Left hindlimb (tissue), 1 donor: ENCODE data around the gene RARRES1.
A peak's percentile ranks its signal among the peaks of the same experiment; 100 is the strongest.

Source experiments
- DNase-seq: peaks from one replicate; pipeline ENCODE4 v3.0.0-alpha.2; 2018

The RARRES1 gene, protein sequence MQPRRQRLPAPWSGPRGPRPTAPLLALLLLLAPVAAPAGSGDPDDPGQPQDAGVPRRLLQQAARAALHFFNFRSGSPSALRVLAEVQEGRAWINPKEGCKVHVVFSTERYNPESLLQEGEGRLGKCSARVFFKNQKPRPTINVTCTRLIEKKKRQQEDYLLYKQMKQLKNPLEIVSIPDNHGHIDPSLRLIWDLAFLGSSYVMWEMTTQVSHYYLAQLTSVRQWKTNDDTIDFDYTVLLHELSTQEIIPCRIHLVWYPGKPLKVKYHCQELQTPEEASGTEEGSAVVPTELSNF

GRCh38 chr3:158731938-158732855 lies at the start of gene RARRES1:
Gene RARRES1 (minus strand): TSS chr3:158732457. CDS start chr3:158732415, 42 bp downstream.
- DNase-seq, result peak; percentile 72

DNA sequence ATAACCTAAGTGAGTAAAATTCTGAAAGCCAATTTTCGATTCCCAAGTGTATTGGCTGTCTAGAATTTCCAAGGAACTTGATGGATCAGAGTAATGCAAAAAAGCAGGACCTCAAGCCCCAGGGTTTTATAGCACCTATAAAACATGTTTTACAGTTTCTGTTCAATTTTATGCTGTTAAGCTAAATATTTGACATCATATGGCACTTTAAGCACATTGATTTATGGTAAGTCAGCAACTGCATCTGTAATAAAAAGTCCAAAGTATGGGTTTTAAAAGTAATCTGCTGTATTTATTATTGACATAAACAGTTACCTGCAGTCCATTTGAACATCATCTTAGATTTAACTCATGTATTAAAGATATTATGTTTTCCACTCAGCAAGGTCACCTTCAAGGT lies 49.6 kb upstream of the RARRES1 start:
- no peak for DNase-seq

DNA sequence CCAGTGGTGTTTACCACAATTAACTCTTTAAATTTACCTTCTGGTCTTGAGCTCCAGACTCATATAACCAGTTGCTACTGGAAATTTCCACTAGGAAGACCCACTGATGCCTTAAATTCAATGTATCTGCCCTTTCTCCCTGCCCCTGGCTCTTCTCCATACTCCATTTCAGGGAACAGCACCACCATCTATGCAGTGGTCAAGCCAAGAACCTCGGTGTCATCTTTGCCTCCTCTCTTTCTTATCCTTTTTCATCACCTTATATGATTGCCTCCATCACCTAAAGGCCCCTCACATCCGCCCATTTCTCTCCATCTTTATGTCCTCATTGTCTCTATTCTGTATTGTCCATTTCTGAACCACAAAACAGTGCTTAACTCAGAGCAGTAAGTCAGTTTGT lies 48.9 kb upstream of the RARRES1 start:
- DNase-seq, result no peak

DNA sequence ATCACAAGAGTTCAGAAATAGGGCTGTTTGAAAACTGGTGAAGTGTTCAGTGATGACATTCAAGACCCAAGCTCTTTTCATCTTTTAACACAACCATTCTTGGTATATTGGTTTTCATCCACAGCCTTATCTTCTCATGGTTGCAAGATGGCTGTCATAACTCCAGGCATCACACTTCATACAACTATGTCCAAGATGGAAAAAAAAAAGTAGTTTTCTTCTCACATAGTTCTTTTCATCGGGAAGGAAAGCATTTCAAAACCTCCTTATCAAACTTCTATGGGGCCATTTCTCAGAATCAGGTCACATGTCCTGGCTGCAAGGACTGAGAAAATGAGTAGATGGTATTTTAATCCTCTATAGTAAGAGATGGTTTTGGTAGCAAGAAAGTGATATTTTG lies 48.5 kb upstream of the RARRES1 start:
- no peak for DNase-seq

- no peak for DNase-seq
Measured at GRCh38 chr3:158777161-158777873, 45.1 kb upstream of the RARRES1 start.

- DNase-seq, result no peak
Measured at GRCh38 chr3:158776531-158776930, 44.3 kb upstream of the RARRES1 start.

GRCh38 chr3:158775426-158776410 lies 43.5 kb upstream of the RARRES1 start:
- no peak for DNase-seq

DNA sequence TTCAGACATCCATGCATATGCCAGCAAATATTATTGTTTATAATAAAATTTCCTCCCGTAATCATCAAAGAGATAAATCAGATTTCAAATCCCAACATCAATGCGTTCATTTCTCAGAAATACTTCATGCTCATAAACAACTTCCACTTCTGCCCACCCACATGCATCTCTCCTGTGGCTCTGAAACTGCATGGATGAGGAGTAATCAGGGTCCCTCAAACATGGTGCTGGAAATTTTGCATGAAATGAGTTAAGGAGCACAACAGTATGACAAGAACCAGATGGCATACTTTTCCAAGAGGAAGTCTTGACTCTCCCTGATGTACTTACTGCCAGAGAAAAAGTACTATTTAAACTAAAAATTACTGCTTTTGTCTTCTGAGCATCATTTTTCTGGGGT lies 42.7 kb upstream of the RARRES1 start:
- DNase-seq, result no peak

- no peak for DNase-seq
Measured at GRCh38 chr3:158773845-158774830, 41.9 kb upstream of the RARRES1 start.

- DNase-seq, result no peak
Measured at GRCh38 chr3:158773166-158773565, 40.9 kb upstream of the RARRES1 start.

DNA sequence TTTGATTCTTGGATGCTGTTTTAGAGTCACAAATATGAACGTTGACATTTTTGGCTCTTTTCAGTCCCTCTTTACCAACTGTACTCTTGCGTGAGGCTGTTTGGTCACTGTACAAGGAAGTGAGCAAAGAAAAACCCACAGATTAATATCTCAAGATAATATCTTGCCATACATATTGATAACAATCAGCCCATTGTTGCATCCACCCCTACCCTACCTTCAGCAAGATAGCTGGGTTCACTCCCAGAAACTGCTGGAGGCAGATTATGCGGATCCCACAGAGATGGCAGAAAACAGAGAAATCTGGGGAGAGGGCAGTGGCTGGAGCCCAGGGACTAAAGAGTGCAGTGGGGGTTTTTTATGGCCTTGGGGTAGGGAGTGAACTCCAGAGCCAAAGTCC lies 39.7 kb upstream of the RARRES1 start:
- no peak for DNase-seq

- no peak for DNase-seq
Measured at GRCh38 chr3:158771577-158771976, 39.3 kb upstream of the RARRES1 start.

GRCh38 chr3:158770741-158771350 lies 38.6 kb upstream of the RARRES1 start:
- DNase-seq, result no peak

DNA sequence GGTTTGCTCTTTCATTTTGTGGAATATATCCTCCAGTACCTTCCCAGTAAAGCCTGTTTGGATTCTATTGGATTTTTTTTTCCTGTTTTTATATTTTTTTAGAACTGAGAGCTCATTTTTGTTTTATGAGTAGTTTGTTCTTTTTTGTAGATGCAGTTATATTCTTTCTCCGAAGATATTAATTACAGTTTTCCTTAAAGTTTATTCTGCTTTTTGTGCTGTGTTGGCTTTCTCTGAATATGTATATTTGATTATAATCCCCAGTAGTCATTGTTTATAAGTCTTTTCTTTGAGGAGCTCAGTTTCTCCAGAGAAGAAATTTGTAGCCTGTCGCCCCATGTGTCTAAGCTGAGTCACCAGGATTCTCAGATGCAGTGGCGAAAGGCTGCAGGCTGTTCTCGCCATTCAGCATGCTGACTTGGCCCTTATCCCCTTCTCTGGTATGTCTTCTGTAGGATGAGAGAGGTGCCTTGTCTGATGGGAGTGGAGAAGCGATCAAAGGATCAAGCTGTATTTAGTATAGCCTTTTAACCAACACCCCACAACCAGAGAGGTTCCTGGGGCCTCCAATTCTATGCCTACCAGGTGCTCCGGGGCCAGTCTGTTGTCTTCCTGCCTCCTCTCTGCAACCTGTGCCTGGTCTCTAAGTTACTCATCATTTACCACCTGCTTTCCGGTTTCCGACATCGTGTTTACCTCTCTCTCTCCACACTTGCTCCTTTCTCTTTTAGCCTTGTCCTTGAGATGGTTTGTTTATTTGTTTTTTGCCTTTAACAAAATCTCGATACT lies 37.9 kb upstream of the RARRES1 start:
- DNase-seq, result no peak

GRCh38 chr3:158769549-158769948 lies 37.3 kb upstream of the RARRES1 start:
- DNase-seq, result no peak

GRCh38 chr3:158768881-158769543 lies 36.8 kb upstream of the RARRES1 start:
- peak; percentile 74 for DNase-seq

DNA sequence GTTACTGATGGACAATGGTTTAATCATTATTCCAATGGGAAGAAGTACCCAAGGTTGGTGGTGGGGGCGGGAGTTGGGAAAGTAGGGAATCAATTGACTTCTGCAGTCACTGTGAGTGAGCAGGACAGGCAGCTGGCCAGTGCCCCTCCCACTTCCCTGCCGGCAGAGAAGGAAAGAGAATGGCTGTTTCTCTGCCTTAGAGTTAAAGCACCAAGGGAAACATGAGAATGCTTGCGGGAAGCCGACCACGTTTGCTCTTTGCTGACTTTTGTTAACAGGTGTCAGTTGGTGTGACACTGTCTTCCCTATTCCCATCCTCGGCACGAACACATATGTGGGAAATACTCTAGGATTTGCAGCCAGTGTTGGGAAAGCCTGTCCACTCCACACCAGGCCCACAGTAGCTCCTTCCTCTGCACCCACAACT lies 36.1 kb upstream of the RARRES1 start:
- peak; percentile 84 for DNase-seq

GRCh38 chr3:158766364-158766763 lies 34.1 kb upstream of the RARRES1 start:
- DNase-seq, result no peak
